IMR-90 (cell line): ENCODE measurements around the gene DLGAP4. TPM values are rescaled to one million over a fixed set of nuclear protein-coding genes. Genes with fewer than 3 reads are reported as not detected.

Experiments
- ATAC-seq: fragments of 200-7000 bp; cut with Tn5 transposase; 2 replicates; pipeline ENCODE4 v1.9.1; 2020; ENCODE audit warnings: low read depth, mild to moderate bottlenecking, moderate library complexity
- BruUV-seq: library from RNA; stranded (reverse); fragments of 400-500 nt; replicated peaks from 2 replicates; lab custom pipeline; 2021; lab: Mats Ljungman, UMichigan
- CTCF ChIA-PET: fragments of 300-600 bp; formaldehyde crosslinking; extraction: SDS; loops from one replicate; lab custom pipeline; 2021; ENCODE audit warnings: antibody characterized with exemption; lab: Yijun Ruan, JAX
- POLR2A ChIA-PET: fragments of 300-600 bp; sonication (Branson Sonifier 250); formaldehyde crosslinking; loops from one replicate; lab custom pipeline; 2022; ENCODE audit warnings: antibody characterized with exemption; ENCODE audit not compliant: unreplicated experiment; lab: Charles Lee
- DNase-seq: peaks from one replicate; pipeline ENCODE4 v3.0.0; 2013
- H2AFZ ChIP-seq: replicated peaks from 2 replicates; pipeline ENCODE3; 2013; ENCODE audit warnings: low read length, mild to moderate bottlenecking; ENCODE audit not compliant: poor library complexity
- H2AK5ac ChIP-seq: 2 replicates; pipeline ENCODE4 v1.6.1; 2013; ENCODE audit warnings: low read depth, low read length, inconsistent platforms
- H2AK9ac ChIP-seq: replicated peaks from 2 replicates; pipeline ENCODE3; 2013; ENCODE audit warnings: mild to moderate bottlenecking, low read depth, low read length, moderate library complexity; ENCODE audit not compliant: poor library complexity
- H2BK120ac ChIP-seq: 2 replicates; pipeline ENCODE4 v1.6.1; 2013; ENCODE audit warnings: low read depth, low read length, inconsistent platforms
- H2BK15ac ChIP-seq: 3 replicates; pipeline ENCODE4 v1.6.1; 2013; ENCODE audit warnings: low read depth, low read length, inconsistent platforms
- H2BK20ac ChIP-seq: 2 replicates; pipeline ENCODE4 v1.6.1; 2013; ENCODE audit warnings: low read depth, mild to moderate bottlenecking, inconsistent platforms, low read length, moderate library complexity
- H2BK5ac ChIP-seq: 2 replicates; pipeline ENCODE4 v1.6.1; 2013; ENCODE audit warnings: mild to moderate bottlenecking, low read depth, low read length, inconsistent platforms; ENCODE audit not compliant: poor library complexity, severe bottlenecking
- H3K14ac ChIP-seq: replicated peaks from 2 replicates; pipeline ENCODE4 v1.6.1; 2013; ENCODE audit warnings: low read depth, low read length, inconsistent platforms
- H3K18ac ChIP-seq: 2 replicates; pipeline ENCODE4 v1.6.1; 2013; ENCODE audit warnings: low read depth, low read length, control low read depth
- H3K23ac ChIP-seq: 2 replicates; pipeline ENCODE4 v1.6.1; 2013; ENCODE audit warnings: low read depth, low read length, inconsistent platforms
- H3K27ac ChIP-seq: 2 replicates; pipeline ENCODE4 v1.5.1; 2013; ENCODE audit warnings: mild to moderate bottlenecking, control low read depth, low read length; ENCODE audit not compliant: insufficient read depth
- H3K27me3 ChIP-seq: 2 replicates; pipeline ENCODE4 v1.6.1; 2013; ENCODE audit warnings: low read length; ENCODE audit not compliant: control insufficient read depth, insufficient read depth
- H3K36me3 ChIP-seq: 2 replicates; pipeline ENCODE4 v1.6.1; 2013; ENCODE audit warnings: low read length, mixed read lengths; ENCODE audit not compliant: control insufficient read depth, insufficient read depth
- H3K4ac ChIP-seq: 2 replicates; pipeline ENCODE4 v1.6.1; 2013; ENCODE audit warnings: low read depth, low read length, inconsistent platforms
- H3K4me1 ChIP-seq: 2 replicates; pipeline ENCODE4 v1.6.1; 2013; ENCODE audit warnings: low read length, mixed read lengths; ENCODE audit not compliant: control insufficient read depth, insufficient read depth
- H3K4me2 ChIP-seq: 2 replicates; pipeline ENCODE4 v1.6.1; 2013; ENCODE audit warnings: low read depth, mild to moderate bottlenecking, control low read depth, low read length, moderate library complexity
- H3K4me3 ChIP-seq: 2 replicates; pipeline ENCODE4 v1.5.1; 2013; ENCODE audit warnings: low read depth, mild to moderate bottlenecking, control low read depth, low read length, moderate library complexity; ENCODE audit not compliant: insufficient read depth
- H3K56ac ChIP-seq: 2 replicates; pipeline ENCODE4 v1.6.1; 2013; ENCODE audit warnings: low read length, inconsistent platforms; ENCODE audit not compliant: insufficient read depth; ENCODE audit errors: extremely low read depth
- H3K79me1 ChIP-seq, 2 experiments: 2 replicates each; pipeline ENCODE4 v1.6.1; 2013; ENCODE audit warnings: low read length in 2 of 2, inconsistent platforms in 1 of 2, low read depth in 1 of 2
- H3K9ac ChIP-seq: 2 replicates; pipeline ENCODE4 v1.6.1; 2013; ENCODE audit warnings: low read depth, low read length, control low read depth
- H3K9me1 ChIP-seq: 2 replicates; pipeline ENCODE4 v1.6.1; 2013; ENCODE audit warnings: low read length, inconsistent platforms; ENCODE audit not compliant: insufficient read depth
- H3K9me3 ChIP-seq: 2 replicates; pipeline ENCODE4 v1.6.1; 2013; ENCODE audit warnings: low read length; ENCODE audit not compliant: control insufficient read depth, insufficient read depth
- H4K20me1 ChIP-seq: 2 replicates; pipeline ENCODE4 v1.6.1; 2013; ENCODE audit warnings: low read length, inconsistent platforms; ENCODE audit not compliant: insufficient read depth
- H4K5ac ChIP-seq: 2 replicates; pipeline ENCODE4 v1.6.1; 2013; ENCODE audit warnings: mild to moderate bottlenecking, low read depth, low read length, control low read depth
- H4K8ac ChIP-seq, 2 experiments: 2 replicates each; pipeline ENCODE4 v1.6.1; 2013; ENCODE audit warnings: low read depth in 2 of 2, low read length in 2 of 2, control low read depth in 1 of 2, inconsistent platforms in 1 of 2
- H4K91ac ChIP-seq: 2 replicates; pipeline ENCODE4 v1.6.1; 2013; ENCODE audit warnings: low read depth, low read length, inconsistent platforms; ENCODE audit not compliant: insufficient read depth
- BHLHE40 ChIP-seq: fragments of 150-350 bp; IDR thresholded peaks from 2 replicates; pipeline ENCODE4 v1.6.1; 2016; ENCODE audit warnings: mild to moderate bottlenecking, low read depth, low read length
- CEBPB ChIP-seq: IDR thresholded peaks from 2 replicates; pipeline ENCODE4 v1.6.1; 2012; ENCODE audit warnings: low read depth, low read length, improper control_type of control experiment
- CHD1 ChIP-seq: IDR thresholded peaks from 2 replicates; pipeline ENCODE4 v1.6.1; 2012; ENCODE audit warnings: low read depth, low read length, improper control_type of control experiment
- FOS ChIP-seq: fragments of 150-350 bp; IDR thresholded peaks from 2 replicates; pipeline ENCODE4 v1.6.1; 2016; ENCODE audit warnings: low read depth, low read length
- MAFK ChIP-seq: IDR thresholded peaks from 2 replicates; pipeline ENCODE4 v1.6.1; 2012; ENCODE audit warnings: low read depth, low read length, improper control_type of control experiment
- MAZ ChIP-seq: IDR thresholded peaks from 2 replicates; pipeline ENCODE4 v1.6.1; 2012; ENCODE audit warnings: low read depth, mild to moderate bottlenecking, low read length, improper control_type of control experiment, moderate library complexity, borderline replicate concordance
- MXI1 ChIP-seq: IDR thresholded peaks from 2 replicates; pipeline ENCODE4 v1.6.1; 2012; ENCODE audit warnings: low read depth, mild to moderate bottlenecking, low read length, moderate library complexity, borderline replicate concordance
- NFE2L2 ChIP-seq: fragments of 150-350 bp; IDR thresholded peaks from 2 replicates; pipeline ENCODE4 v1.6.1; 2016; ENCODE audit warnings: low read depth, mild to moderate bottlenecking, low read length
- POLR2A ChIP-seq: IDR thresholded peaks from 2 replicates; pipeline ENCODE4 v1.6.1; 2012; ENCODE audit warnings: mild to moderate bottlenecking, low read depth, low read length
- RAD21 ChIP-seq: IDR thresholded peaks from 2 replicates; pipeline ENCODE4 v1.6.1; 2012; ENCODE audit warnings: low read length, improper control_type of control experiment
- RCOR1 ChIP-seq: IDR thresholded peaks from 2 replicates; pipeline ENCODE4 v1.6.1; 2012; ENCODE audit warnings: mild to moderate bottlenecking, low read length, improper control_type of control experiment; ENCODE audit not compliant: insufficient replicate concordance
- RFX5 ChIP-seq: IDR thresholded peaks from 2 replicates; pipeline ENCODE4 v1.8.0; 2012; ENCODE audit warnings: low read depth, mild to moderate bottlenecking, low read length, moderate library complexity
- SMC3 ChIP-seq: fragments of 150-350 bp; IDR thresholded peaks from 2 replicates; pipeline ENCODE4 v1.6.1; 2016; ENCODE audit warnings: low read depth, mild to moderate bottlenecking, antibody characterized with exemption, low read length, moderate library complexity
- WGBS, 2 experiments: methylation state at CpG; one replicate each; pipeline versions ENCODE4 v1.1.5 to v1.1.7; 2013; ENCODE audit warnings: missing lambda C conversion rate in 2 of 2; ENCODE audit not compliant: insufficient read length in 1 of 2; ENCODE audit errors: extremely low coverage in 2 of 2; 5-methylcytosine and 5-hydroxymethylcytosine counted together
- dilution Hi-C: fragments of 300-500 bp; cut with HindIII; formaldehyde crosslinking; loops from one replicate; pipeline ENCODE4 v1.14.3; 2018; ENCODE audit warnings: low sequenced_read_pairs; ENCODE audit not compliant: unreplicated experiment
- in situ Hi-C: fragments of 300-500 bp; cut with MboI; formaldehyde crosslinking; loops from 3 replicates; pipeline ENCODE4 v1.14.3; 2019; ENCODE audit warnings: low sequenced_read_pairs, inconsistent platforms, mixed read lengths
- intact Hi-C: fragments of 100-400 bp; cut with micrococcal nuclease; formaldehyde crosslinking; loops from 2 replicates; pipeline ENCODE4 v1.10.0; 2022
- polyA plus RNA-seq, 3 experiments: library from polyadenylated mRNA; depleted of rRNA; stranded (reverse); fragments of >200 nt; gene quantifications; 2 replicates each; pipeline ENCODE4 v1.2.3, GENCODE V29; 2012; ENCODE audit warnings: low replicate concordance in 1 of 3
- total RNA-seq: library from RNA; depleted of rRNA; stranded (reverse); fragments of >200 nt; gene quantifications from 2 replicates; pipeline ENCODE4 v1.2.3, GENCODE V29; 2012
- TF ChIP-seq, protein P1 (sequence below): fragments of 150-350 bp; IDR thresholded peaks from 2 replicates; pipeline ENCODE4 v1.6.1; 2017; ENCODE audit warnings: mild to moderate bottlenecking, antibody characterized with exemption, low read length, low read depth
- TF ChIP-seq, protein P2 (sequence below): fragments of 150-350 bp; IDR thresholded peaks from 2 replicates; pipeline ENCODE4 v1.6.1; 2016; ENCODE audit warnings: low read depth, mild to moderate bottlenecking, low read length, moderate library complexity, borderline replicate concordance
- TF ChIP-seq, protein P3 (sequence below): conservative IDR thresholded peaks from 2 replicates; pipeline ENCODE4 v1.5.1; 2012; ENCODE audit warnings: mild to moderate bottlenecking, low read depth, low read length, improper control_type of control experiment

The DLGAP4 gene
- total and polyA plus RNA-seq, 2 of the 4 experiments (the other 2 are of a cell fraction), result 32.3 to 73.2 TPM

DNA sequence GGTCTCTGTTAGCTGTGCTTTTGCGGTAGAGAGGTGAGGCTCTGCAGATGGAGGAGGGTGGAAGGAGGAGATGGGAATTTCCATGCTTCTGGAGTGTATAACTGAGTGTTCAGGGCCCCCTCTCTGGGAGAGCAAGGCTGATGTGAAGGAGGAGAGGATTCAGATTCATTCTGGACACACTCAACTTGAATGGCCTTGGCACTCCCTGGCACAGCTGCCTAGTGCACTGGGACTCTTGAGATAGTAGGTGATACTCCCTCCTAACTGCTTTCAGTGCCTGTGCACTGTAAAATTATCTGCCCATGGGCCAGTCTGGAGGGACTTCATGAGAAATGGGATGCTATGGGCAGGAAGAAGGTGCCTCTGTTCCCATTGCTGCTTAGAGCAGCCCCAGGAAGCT is 180.9 kb downstream of the DLGAP4 start:
- no peak overlapping the region for H3K14ac ChIP-seq
- H3K79me1 ChIP-seq, result peaks cover 19 to 91% of the 10 kb centered on the region in 2 experiments
- no peak overlapping the region for H2AK9ac ChIP-seq
- no peaks in the 10 kb centered on the region for H3K9me3 ChIP-seq
- DNase-seq (no peak), ATAC-seq (no peak)
- ChIA-PET CTCF (no interaction called here), POLR2A (no interaction called here)
- H3K9me1 ChIP-seq, result peaks cover 65% of the 10 kb centered on the region
- no peak overlapping the region for H2BK20ac ChIP-seq
- H3K27me3 ChIP-seq, result no peaks in the 10 kb centered on the region
- no peak overlapping the region for H3K27ac ChIP-seq
- H3K36me3 ChIP-seq, result peaks cover 4% of the 10 kb centered on the region
- no peak overlapping the region for H2AK5ac ChIP-seq
- no peak overlapping the region for H3K23ac ChIP-seq
- TF ChIP-seq POLR2A (no peak), CHD1 (no peak), RCOR1 (no peak), MAZ (no peak), RFX5 (no peak), BHLHE40 (no peak), MAFK (no peak), RAD21 (no peak), NFE2L2 (no peak), CEBPB (no peak), FOS (no peak), SMC3 (no peak), MXI1 (no peak)
- TF ChIP-seq, protein P1, sequence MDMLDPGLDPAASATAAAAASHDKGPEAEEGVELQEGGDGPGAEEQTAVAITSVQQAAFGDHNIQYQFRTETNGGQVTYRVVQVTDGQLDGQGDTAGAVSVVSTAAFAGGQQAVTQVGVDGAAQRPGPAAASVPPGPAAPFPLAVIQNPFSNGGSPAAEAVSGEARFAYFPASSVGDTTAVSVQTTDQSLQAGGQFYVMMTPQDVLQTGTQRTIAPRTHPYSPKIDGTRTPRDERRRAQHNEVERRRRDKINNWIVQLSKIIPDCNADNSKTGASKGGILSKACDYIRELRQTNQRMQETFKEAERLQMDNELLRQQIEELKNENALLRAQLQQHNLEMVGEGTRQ, result no peak
- TF ChIP-seq, protein P2, sequence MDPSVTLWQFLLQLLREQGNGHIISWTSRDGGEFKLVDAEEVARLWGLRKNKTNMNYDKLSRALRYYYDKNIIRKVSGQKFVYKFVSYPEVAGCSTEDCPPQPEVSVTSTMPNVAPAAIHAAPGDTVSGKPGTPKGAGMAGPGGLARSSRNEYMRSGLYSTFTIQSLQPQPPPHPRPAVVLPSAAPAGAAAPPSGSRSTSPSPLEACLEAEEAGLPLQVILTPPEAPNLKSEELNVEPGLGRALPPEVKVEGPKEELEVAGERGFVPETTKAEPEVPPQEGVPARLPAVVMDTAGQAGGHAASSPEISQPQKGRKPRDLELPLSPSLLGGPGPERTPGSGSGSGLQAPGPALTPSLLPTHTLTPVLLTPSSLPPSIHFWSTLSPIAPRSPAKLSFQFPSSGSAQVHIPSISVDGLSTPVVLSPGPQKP, result no peak
- TF ChIP-seq, protein P3, sequence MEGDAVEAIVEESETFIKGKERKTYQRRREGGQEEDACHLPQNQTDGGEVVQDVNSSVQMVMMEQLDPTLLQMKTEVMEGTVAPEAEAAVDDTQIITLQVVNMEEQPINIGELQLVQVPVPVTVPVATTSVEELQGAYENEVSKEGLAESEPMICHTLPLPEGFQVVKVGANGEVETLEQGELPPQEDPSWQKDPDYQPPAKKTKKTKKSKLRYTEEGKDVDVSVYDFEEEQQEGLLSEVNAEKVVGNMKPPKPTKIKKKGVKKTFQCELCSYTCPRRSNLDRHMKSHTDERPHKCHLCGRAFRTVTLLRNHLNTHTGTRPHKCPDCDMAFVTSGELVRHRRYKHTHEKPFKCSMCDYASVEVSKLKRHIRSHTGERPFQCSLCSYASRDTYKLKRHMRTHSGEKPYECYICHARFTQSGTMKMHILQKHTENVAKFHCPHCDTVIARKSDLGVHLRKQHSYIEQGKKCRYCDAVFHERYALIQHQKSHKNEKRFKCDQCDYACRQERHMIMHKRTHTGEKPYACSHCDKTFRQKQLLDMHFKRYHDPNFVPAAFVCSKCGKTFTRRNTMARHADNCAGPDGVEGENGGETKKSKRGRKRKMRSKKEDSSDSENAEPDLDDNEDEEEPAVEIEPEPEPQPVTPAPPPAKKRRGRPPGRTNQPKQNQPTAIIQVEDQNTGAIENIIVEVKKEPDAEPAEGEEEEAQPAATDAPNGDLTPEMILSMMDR, result no peak
- 83% methylated on average over 1 of the region's 1 CpG; no CpG with 5 or more reads in 1 of the 2 experiments for WGBS, 2 experiments
- no peak overlapping the region for H3K18ac ChIP-seq
- H3K4ac ChIP-seq, result no peak overlapping the region
- no peak overlapping the region for H3K4me3 ChIP-seq
- no peak overlapping the region for H4K8ac ChIP-seq
- no peak overlapping the region for H2BK120ac ChIP-seq
- in situ Hi-C loops (no loop called here), dilution Hi-C loops (no loop called here), intact Hi-C loops (no loop called here)
- H4K91ac ChIP-seq, result no peak overlapping the region
- peaks cover 41% of the 10 kb centered on the region for H3K4me1 ChIP-seq
- peaks cover 98% of the 10 kb centered on the region for H4K20me1 ChIP-seq
- BruUV-seq, result no TSS peak
- H3K9ac ChIP-seq, result no peak overlapping the region
- no peak overlapping the region for H4K5ac ChIP-seq
- H2AFZ ChIP-seq, result no peak overlapping the region
- no peak overlapping the region for H3K56ac ChIP-seq
- H2BK5ac ChIP-seq, result no peak overlapping the region
- no peak overlapping the region for H2BK15ac ChIP-seq
- no peak overlapping the region for H3K4me2 ChIP-seq
